Activated CD4-positive, alpha-beta T cell treated with anti-CD3 and anti-CD28 coated beads for 36 hours (primary cell): ENCODE measurements around the gene TMEM190. TPM values are rescaled to one million over a fixed set of nuclear protein-coding genes. Genes with fewer than 3 reads are reported as not detected.
"Not testable (repeated sequence)": the region's sequence is repeated elsewhere in the genome, so short reads cannot be mapped to it uniquely, and the experiment has no call there.

Source experiments
- ATAC-seq: fragments of 200-7000 bp; cut with Tn5 transposase; one replicate; pipeline ENCODE4 v1.10.0; 2021; ENCODE audit warnings: mild to moderate bottlenecking, moderate library complexity
- CTCF ChIA-PET: fragments of 350-600 bp; sonication (Branson Sonifier 250); formaldehyde crosslinking; loops from one replicate; lab custom pipeline; 2021; ENCODE audit warnings: antibody characterized with exemption; lab: Charles Lee
- POLR2A ChIA-PET: fragments of 350-600 bp; sonication (Branson Sonifier 250); formaldehyde crosslinking; loops from one replicate; lab custom pipeline; 2021; ENCODE audit warnings: antibody characterized with exemption, inconsistent platforms; lab: Charles Lee
- DNase-seq: peaks from one replicate; pipeline ENCODE4 v3.0.0-alpha.2; 2020
- H3K27ac Mint-ChIP-seq: one replicate; pipeline ENCODE4 v1.8.0; 2021; ENCODE audit warnings: mixed read lengths
- H3K27me3 Mint-ChIP-seq: one replicate; pipeline ENCODE4 v1.8.0; 2021; ENCODE audit warnings: mixed read lengths
- H3K36me3 Mint-ChIP-seq: one replicate; pipeline ENCODE4 v1.8.0; 2021; ENCODE audit warnings: low read depth, mixed read lengths
- H3K4me1 Mint-ChIP-seq: one replicate; pipeline ENCODE4 v1.8.0; 2021; ENCODE audit warnings: mixed read lengths
- H3K4me3 Mint-ChIP-seq: one replicate; pipeline ENCODE4 v1.8.0; 2021; ENCODE audit warnings: mild to moderate bottlenecking, moderate library complexity, mixed read lengths
- H3K9me3 Mint-ChIP-seq: one replicate; pipeline ENCODE4 v1.8.0; 2021; ENCODE audit warnings: low read depth, mixed read lengths
- intact Hi-C, 2 experiments: fragments of 100-400 bp; cut with DNase I in 1 of 2; cut with micrococcal nuclease in 1 of 2; formaldehyde crosslinking; loops; one replicate each; pipeline versions ENCODE4 v1.14.2 to v1.15.1; 2022 to 2024; cut with DNase I, micrococcal nuclease
- total RNA-seq, 2 experiments: library from RNA; stranded (reverse); gene quantifications; one replicate each; pipeline ENCODE4 v1.2.3, GENCODE V29; 2021

Gene TMEM190
- not detected for total RNA-seq

DNA sequence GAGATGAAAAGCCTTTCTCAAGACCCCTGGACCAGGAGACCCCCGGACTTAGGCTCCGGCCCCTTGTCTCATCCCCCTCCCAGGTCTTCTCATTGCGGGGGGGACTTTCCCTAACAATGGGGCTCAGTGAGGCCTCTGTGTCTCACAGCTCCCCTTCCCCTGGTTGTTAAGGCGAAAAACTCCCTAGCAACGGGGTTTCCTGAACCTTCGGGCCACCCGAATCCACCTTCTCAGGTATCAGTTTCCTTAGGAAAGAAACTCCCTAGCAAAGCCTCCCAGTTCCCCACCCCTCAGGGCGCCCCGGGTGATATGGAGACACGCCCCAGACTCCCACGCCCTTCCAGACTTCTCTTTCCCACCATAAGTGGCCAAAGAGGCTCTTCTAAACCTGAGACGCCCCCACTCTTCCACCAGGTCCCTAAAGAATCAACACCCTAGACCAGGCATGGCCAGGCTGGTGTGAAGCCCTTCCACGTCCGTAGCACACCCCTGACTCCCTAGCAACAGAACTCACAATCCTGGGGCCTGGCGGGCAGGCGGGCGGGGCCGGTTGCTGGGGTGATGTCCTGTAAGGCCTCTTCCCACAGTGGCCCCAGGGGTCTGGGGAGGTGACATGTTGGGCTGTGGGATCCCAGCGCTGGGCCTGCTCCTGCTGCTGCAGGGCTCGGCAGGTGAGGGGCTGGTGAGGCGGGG is at the start of gene TMEM190:
Gene TMEM190, plus strand, starts transcription at position 586 of the 693 bp plus-strand sequence. Its CDS starts 28 bp downstream, at position 614.
- H3K4me3 Mint-ChIP-seq: no peak within 1 kb of the TSS
- peaks cover 3% of the 10 kb centered on the region for H3K36me3 Mint-ChIP-seq
- intact Hi-C loops: no loop called here
- DNase-seq (no peak), ATAC-seq (no peak)
- H3K4me1 Mint-ChIP-seq: peaks cover under 1% of the 10 kb centered on the region
- POLR2A ChIA-PET: no interaction called here
- H3K9me3 Mint-ChIP-seq: no peaks in the 10 kb centered on the region
- H3K27me3 Mint-ChIP-seq: peaks cover 14% of the 10 kb centered on the region
- no peak within 1 kb of the TSS for H3K27ac Mint-ChIP-seq
- CTCF ChIA-PET: interaction anchor here (0.5 to 0.9 kb wide), 2 partner anchors 54 to 70 kb away, joined by 3 read pairs; no protein-coding TSS in a partner anchor

DNA sequence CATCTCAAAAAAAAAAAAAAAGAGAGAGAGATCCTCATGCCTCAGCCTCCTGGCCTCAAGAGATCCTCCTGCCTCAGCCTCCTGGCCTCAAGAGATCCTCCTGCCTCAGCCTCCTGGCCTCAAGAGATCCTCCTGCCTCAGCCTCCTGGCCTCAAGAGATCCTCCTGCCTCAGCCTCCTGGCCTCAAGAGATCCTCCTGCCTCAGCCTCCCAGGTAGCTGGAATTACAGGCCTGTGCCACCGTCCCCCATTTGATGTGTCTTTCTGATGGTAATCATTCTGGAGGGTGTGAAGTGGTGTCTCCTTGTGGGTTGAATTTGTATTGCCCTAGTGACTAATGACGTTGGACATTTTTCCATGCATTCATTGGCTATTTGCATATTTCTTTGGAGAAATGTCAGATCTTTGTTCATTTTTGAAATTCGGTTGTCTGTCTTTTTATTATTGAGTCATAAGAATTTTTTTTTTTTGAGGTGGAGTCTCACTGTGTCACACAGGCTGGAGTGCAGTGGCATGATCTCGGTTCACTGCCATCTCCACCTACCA is 47.8 kb upstream of the TMEM190 start:
- H3K27ac Mint-ChIP-seq, H3K9me3 Mint-ChIP-seq, CTCF ChIA-PET, H3K27me3 Mint-ChIP-seq, H3K36me3 Mint-ChIP-seq, intact Hi-C loops, H3K4me3 Mint-ChIP-seq, DNase-seq, POLR2A ChIA-PET, ATAC-seq, H3K4me1 Mint-ChIP-seq: not testable (repeated sequence)

DNA sequence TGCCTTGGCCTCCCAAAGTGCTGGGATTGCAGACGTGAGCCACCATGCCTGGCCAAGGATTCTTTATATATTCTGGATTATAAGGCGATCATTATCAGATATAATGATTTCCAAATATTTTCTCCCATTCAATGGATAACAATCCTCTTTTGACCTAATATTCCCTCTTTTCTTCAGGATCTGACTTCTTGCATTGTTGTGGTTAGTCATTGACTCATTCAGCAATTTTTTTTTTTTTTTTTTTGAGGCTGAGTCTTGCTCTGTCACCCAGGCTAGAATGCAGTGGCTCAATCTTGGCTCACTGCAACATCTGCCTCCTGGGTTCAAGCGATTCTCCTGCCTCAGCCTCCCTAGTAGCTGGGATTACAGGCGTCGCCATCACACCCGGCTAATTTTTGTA is 46.8 kb upstream of the TMEM190 start:
- H3K27me3 Mint-ChIP-seq, ATAC-seq, DNase-seq, H3K36me3 Mint-ChIP-seq, CTCF ChIA-PET, H3K9me3 Mint-ChIP-seq, POLR2A ChIA-PET, H3K4me1 Mint-ChIP-seq, H3K4me3 Mint-ChIP-seq, H3K27ac Mint-ChIP-seq, intact Hi-C loops: not testable (repeated sequence)

DNA sequence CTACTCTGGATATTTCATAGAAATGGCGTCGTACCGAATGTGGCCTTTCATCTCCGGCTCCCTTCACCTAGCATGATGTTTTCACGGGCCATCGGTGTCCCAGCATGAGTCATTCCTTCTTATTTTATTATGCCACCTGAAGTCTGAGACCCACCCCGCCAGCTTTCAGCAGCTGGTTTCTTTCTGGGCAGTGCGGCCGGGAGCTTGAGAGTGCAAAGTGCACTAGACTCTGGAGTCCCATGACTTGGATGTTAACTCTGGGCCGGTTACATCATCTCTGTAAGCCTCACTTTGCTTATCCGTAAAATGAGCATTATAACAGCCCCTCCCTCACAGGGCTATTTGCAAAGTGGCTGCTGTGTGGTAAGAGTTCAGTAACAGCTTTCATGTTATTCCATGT is 42.8 kb upstream of the TMEM190 start:
- intact Hi-C loops: no loop called here
- H3K9me3 Mint-ChIP-seq: no peaks in the 10 kb centered on the region
- POLR2A ChIA-PET: no interaction called here

DNA sequence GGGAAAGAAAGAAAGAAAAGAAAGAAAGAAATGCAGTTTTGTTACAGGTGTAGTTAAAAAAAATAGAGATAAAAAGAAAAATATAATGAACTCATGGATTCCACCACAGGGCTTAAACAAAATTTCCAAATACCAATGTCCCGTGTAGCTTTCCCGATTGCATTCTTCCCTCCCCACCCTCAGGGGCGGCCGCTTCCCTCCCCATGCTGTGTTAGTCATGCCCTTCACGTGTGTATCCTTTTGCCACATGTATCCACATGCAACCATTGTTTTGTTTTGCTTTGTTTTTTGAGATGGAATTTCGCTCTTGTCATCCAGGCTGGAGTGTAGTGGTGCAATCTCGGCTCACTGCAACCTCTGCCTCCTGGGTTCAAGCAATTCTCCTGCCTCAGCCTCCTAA is 40.5 kb upstream of the TMEM190 start:
- ChIA-PET POLR2A (no interaction called here), CTCF (no interaction called here)
- peaks cover 2% of the 10 kb centered on the region for H3K27me3 Mint-ChIP-seq
- peaks cover 14% of the 10 kb centered on the region for H3K4me1 Mint-ChIP-seq
- intact Hi-C loops: loop anchor here (5.0 kb wide), 3 partner anchors 34 to 306 kb away; partner anchors contain the start of genes C19orf85 (in 1 of the 2), ISOC2 (in 1 of the 2), ZNF580 (in 1 of the 2) and ZNF581 (in 1 of the 2)
- H3K4me3 Mint-ChIP-seq: no peak overlapping the region
- no peak overlapping the region for H3K27ac Mint-ChIP-seq
- H3K9me3 Mint-ChIP-seq: no peaks in the 10 kb centered on the region
- no peaks in the 10 kb centered on the region for H3K36me3 Mint-ChIP-seq
- no peak for ATAC-seq
- DNase-seq: no peak

More for the DNA sequence above, 42.8 kb upstream of the TMEM190 start:
- Mint-ChIP-seq H3K4me1 (peaks cover 6% of the 10 kb centered on the region), H3K27me3 (peaks cover 2% of the 10 kb centered on the region), H3K36me3 (no peaks in the 10 kb centered on the region), H3K27ac (no peak overlapping the region), H3K4me3 (no peak overlapping the region)
- ATAC-seq (no peak), DNase-seq (no peak)
- CTCF ChIA-PET: interaction anchor here (0.6 kb wide), 1 partner anchor 1143 kb away, joined by 3 read pairs; the partner anchor contains the start of gene TSEN34

DNA sequence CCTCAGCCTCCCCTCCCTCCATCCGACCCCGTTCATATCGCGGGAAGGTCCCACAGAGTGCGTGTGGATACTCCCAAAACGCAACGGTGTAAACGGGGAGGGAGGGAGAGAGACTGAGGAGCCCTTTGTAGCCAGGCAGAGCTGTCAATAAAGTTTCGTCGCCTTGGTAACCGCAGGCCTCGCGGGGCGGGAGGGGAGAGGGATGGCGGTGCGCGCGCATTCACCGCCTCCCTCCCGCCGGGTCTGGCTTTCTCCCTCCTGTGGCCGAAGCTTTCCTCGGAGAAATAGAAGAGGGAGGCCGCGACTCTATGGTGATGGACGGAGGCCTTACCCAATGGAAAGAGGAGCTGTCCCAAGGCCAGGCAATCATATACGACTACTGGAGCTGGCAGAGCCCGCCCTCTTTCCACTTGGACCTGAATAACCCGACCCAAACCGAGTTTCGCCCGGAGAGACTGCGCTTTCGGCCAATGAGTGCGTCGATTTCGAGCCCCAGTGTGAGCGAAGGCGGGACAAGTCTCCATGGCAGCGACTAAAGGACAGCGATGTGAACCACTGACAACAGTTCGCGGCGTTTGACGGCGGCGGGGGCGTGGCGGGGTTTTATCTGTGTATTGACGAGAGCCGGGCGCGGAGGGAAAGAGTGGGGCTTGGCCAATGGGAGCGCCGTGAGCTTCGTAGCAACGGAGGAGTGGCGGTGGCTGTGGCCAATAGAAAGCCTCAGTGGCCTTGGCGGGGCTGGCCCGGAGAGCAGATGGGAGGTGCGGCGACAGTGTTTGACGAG is 37.3 kb upstream of the TMEM190 start, which contains the start of gene KMT5C:
Gene KMT5C, plus strand, starts transcription at position 772 of the 784 bp plus-strand sequence. CDS start 2,061 bp downstream, outside the sequence.
- CTCF ChIA-PET: interaction anchor here (0.7 to 1.8 kb wide), 8 partner anchors 36 to 267 kb away, joined by 3 to 10 read pairs (median 4); partner anchors contain the start of genes PPP1R12C, TMEM238 and ZNF865
- H3K9me3 Mint-ChIP-seq: no peaks in the 10 kb centered on the region
- H3K27ac Mint-ChIP-seq: peak within 1 kb of the TSS; percentile 97
- H3K36me3 Mint-ChIP-seq: peaks cover 18% of the 10 kb centered on the region
- ATAC-seq: peak; percentile 86
- H3K4me1 Mint-ChIP-seq: peaks cover 18% of the 10 kb centered on the region
- DNase-seq: peak; percentile 100
- POLR2A ChIA-PET: interaction anchor here (0.5 to 1.5 kb wide), 18 partner anchors 10 to 303 kb away, joined by 3 to 17 read pairs (median 4); partner anchors contain the start of genes NAT14, PPP6R1, TMEM238 and UBE2S
- intact Hi-C loops: loop anchor here (1.0 to 5.0 kb wide), 24 partner anchors 15 to 1149 kb away; partner anchors contain the start of genes HSPBP1 (in 2 of the 2), ISOC2 (in 2 of the 2), PPP6R1 (in 2 of the 2) and RPL28 (in 2 of the 2)
- peaks cover 2% of the 10 kb centered on the region for H3K27me3 Mint-ChIP-seq
- peak within 1 kb of the TSS; percentile 86 for H3K4me3 Mint-ChIP-seq

DNA sequence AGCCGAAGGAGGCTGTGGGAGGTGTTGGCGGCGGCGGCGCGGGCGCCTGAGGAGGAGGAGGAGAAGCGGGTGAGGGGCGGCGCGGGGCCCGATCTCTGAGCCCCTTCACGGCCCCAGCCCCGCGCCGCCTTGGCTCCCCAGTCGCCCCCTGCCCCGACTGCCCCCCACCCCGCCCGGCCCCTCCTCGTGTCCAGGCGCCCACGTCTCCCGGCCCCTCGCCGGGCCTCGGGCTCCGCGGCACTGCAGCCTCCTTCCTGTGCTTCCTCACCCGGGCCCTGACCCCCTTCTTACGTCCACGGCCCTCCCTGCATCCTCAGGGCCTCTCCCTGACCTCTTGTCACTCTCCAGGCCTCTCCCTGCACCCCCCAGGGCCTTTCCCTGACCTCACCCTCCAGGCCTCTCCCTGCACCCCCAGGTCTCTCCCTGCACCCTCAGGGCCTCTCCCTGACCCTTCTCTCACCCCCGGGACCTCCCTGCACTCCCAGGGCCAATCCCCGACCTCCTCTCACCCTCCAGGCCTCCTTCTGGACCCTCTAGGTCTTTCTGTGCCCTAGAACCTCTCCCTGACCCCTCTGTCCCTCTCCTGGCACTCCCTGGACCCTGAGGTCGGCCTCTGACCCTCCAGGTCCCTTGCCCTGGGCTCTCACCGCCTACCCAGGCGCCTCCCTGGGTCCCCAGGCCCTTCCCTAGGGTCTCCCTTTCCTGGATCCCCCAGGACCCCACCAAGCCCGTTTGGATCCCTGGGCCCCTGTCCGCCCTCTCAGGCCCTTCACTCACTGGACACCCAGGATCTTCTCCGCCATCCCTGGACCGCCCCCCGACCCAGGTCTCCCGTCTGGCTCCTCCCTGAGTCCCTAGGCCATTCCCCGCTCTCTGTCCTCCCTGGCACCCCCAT is 36.5 kb upstream of the TMEM190 start:
- Mint-ChIP-seq H3K9me3 (no peaks in the 10 kb centered on the region), H3K36me3 (peaks cover 20% of the 10 kb centered on the region), H3K27ac (peak overlapping the region; percentile 97), H3K27me3 (peaks cover 2% of the 10 kb centered on the region), H3K4me1 (peaks cover 18% of the 10 kb centered on the region), H3K4me3 (peak overlapping the region; percentile 86)
- CTCF ChIA-PET: interaction anchor here (0.6 to 1.8 kb wide), 9 partner anchors 29 to 1203 kb away, joined by 3 to 10 read pairs (median 3); partner anchors contain the start of genes PPP1R12C, TMEM238 and ZNF865
- intact Hi-C loops: loop anchor here (1.0 to 5.0 kb wide), 24 partner anchors 14 to 1150 kb away; partner anchors contain the start of genes HSPBP1 (in 2 of the 2), ISOC2 (in 2 of the 2), PPP6R1 (in 2 of the 2) and RPL28 (in 2 of the 2)
- POLR2A ChIA-PET: interaction anchor here (0.5 to 1.5 kb wide), 12 partner anchors 10 to 302 kb away, joined by 3 to 17 read pairs (median 4); partner anchors contain the start of genes NAT14, PPP6R1, TMEM238 and UBE2S
- ATAC-seq: no peak
- DNase-seq: peak; percentile 46

DNA sequence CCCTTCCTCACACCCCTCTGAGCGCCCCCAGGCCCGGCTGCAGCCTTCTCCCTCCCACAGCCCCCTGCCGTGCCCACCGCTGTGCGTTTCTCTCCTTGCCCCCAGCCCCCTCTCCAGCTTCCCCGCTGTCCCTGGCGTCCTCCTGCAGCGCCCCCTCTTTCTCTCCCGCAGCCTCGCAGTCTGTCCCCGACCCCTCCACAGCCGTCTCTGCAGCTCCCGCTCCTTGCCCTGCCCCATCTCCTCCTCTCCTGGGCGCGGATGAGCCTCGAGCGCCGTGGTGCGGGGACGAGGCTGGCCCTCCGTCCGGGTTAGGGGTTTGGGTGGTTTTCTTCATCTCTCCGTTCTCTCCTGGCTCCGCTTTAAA is 35.9 kb upstream of the TMEM190 start:
- ChIA-PET POLR2A (no interaction called here), CTCF (interaction anchor here (0.6 to 1.0 kb wide), 2 partner anchors 29 to 1204 kb away, joined by 3 read pairs; no protein-coding TSS in a partner anchor)
- peak overlapping the region; percentile 55 for H3K27ac Mint-ChIP-seq
- no peak for ATAC-seq
- peak overlapping the region; percentile 86 for H3K4me3 Mint-ChIP-seq
- no peaks in the 10 kb centered on the region for H3K9me3 Mint-ChIP-seq
- H3K27me3 Mint-ChIP-seq: peaks cover 2% of the 10 kb centered on the region
- intact Hi-C loops: no loop called here
- peak; percentile 64 for DNase-seq
- peaks cover 20% of the 10 kb centered on the region for H3K36me3 Mint-ChIP-seq
- peaks cover 18% of the 10 kb centered on the region for H3K4me1 Mint-ChIP-seq

DNA sequence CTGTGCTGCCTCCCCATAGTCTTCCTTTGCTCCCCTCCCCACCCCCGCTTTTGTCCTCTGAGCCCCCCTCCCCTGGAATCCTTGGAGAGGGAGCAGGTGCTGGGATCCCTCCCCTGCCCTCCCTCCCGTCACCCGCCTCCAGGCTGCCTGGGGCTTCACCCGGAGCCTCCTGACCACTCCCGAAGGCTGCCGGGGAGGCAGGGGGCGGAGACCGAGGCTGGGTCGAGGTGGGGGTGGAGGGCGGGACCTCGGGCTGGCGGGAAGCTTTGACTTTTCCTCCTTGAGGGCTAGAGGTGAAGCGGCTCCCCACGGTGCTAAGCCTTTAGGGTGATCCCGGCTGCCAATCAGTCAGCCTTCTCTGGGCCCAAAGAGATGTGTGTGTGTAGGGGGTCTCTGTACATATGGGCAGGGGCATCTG is 35.4 kb upstream of the TMEM190 start:
- H3K27ac Mint-ChIP-seq: peak overlapping the region; percentile 60
- H3K9me3 Mint-ChIP-seq: no peaks in the 10 kb centered on the region
- H3K27me3 Mint-ChIP-seq: peaks cover 2% of the 10 kb centered on the region
- H3K4me3 Mint-ChIP-seq: peak overlapping the region; percentile 86
- H3K4me1 Mint-ChIP-seq: peaks cover 18% of the 10 kb centered on the region
- POLR2A ChIA-PET: no interaction called here
- peaks cover 20% of the 10 kb centered on the region for H3K36me3 Mint-ChIP-seq
- DNase-seq (peak; percentile 90), ATAC-seq (no peak)
- CTCF ChIA-PET: interaction anchor here (0.6 to 1.0 kb wide), 2 partner anchors 28 to 1204 kb away, joined by 3 read pairs; no protein-coding TSS in a partner anchor
- intact Hi-C loops: no loop called here
